Measurements from ENCODE around the gene MACO1.

Gene MACO1

GRCh38 chr1:25430967-25431881, 527 bp downstream of the MACO1 start:
- Histone ChIP-seq H3K27ac (ENCODE audit: low read length) (no peak overlapping the region), H3K27me3 (replicated peaks; ENCODE audit: insufficient read depth, low read length) (no peaks in the 10 kb centered on the region), H3K4me2 (ENCODE audit: low read depth, low read length) (peak overlapping the region; percentile 82), H2AFZ (ENCODE audit: low read length) (peak overlapping the region; percentile 79), H3K4me1 (ENCODE audit: low read length) (peaks cover 18% of the 10 kb centered on the region), H3K9ac (ENCODE audit: low read length) (peak overlapping the region; percentile 61; the same call in 1 of the 2 replicates), H3K9me2 (replicated peaks; ENCODE audit: insufficient read depth, low read length) (no peaks in the 10 kb centered on the region), H3F3A (ENCODE audit: insufficient read depth, low read length) (peaks cover 12% of the 10 kb centered on the region; the same call in 1 of the 2 replicates), H4K20me1 (ENCODE audit: insufficient read depth, low read length) (no peaks in the 10 kb centered on the region), H3K9me3 (replicated peaks; ENCODE audit: insufficient read depth, low read length) (no peaks in the 10 kb centered on the region), H3K4me3 (ENCODE audit: low read length) (peak overlapping the region; percentile 82), H3K36me3 (replicated peaks; ENCODE audit: insufficient read depth, low read length) (no peaks in the 10 kb centered on the region), H3K79me2 (ENCODE audit: low read length) (peaks cover 29% of the 10 kb centered on the region)
- DNase-seq, result no peak
- TF ChIP-seq EZH2phosphoT487 (IDR thresholded peaks at IDR 0.05; ENCODE audit: low read length) (no peak), EZH2 (optimal IDR thresholded peaks at IDR 0.05; ENCODE audit: low read depth, low read length) (no peak), CTCF (IDR thresholded peaks at IDR 0.05; ENCODE audit: low read length) (no peak)

GRCh38 chr1:25431955-25432719, 1.4 kb downstream of the MACO1 start:
- Histone ChIP-seq H3K4me2 (ENCODE audit: low read depth, low read length) (peak overlapping the region; percentile 82), H3K9ac (ENCODE audit: low read length) (peak overlapping the region; percentile 59; the same call in 1 of the 2 replicates), H3K27me3 (replicated peaks; ENCODE audit: insufficient read depth, low read length) (no peaks in the 10 kb centered on the region), H3K79me2 (ENCODE audit: low read length) (peaks cover 38% of the 10 kb centered on the region), H3K9me2 (replicated peaks; ENCODE audit: insufficient read depth, low read length) (no peaks in the 10 kb centered on the region), H3K4me3 (ENCODE audit: low read length) (peak overlapping the region; percentile 71), H3K4me1 (ENCODE audit: low read length) (peaks cover 22% of the 10 kb centered on the region), H3K27ac (ENCODE audit: low read length) (no peak overlapping the region), H3K9me3 (replicated peaks; ENCODE audit: insufficient read depth, low read length) (no peaks in the 10 kb centered on the region), H2AFZ (ENCODE audit: low read length) (0 out of 2 replicates have a peak overlapping the region, but pooled peaks have one; percentile 32), H3F3A (ENCODE audit: insufficient read depth, low read length) (peaks cover 12% of the 10 kb centered on the region; the same call in 1 of the 2 replicates), H4K20me1 (ENCODE audit: insufficient read depth, low read length) (no peaks in the 10 kb centered on the region), H3K36me3 (replicated peaks; ENCODE audit: insufficient read depth, low read length) (no peaks in the 10 kb centered on the region)
- DNase-seq, result no peak
- TF ChIP-seq EZH2 (optimal IDR thresholded peaks at IDR 0.05; ENCODE audit: low read depth, low read length) (no peak), EZH2phosphoT487 (IDR thresholded peaks at IDR 0.05; ENCODE audit: low read length) (no peak), CTCF (IDR thresholded peaks at IDR 0.05; ENCODE audit: low read length) (no peak)

DNA sequence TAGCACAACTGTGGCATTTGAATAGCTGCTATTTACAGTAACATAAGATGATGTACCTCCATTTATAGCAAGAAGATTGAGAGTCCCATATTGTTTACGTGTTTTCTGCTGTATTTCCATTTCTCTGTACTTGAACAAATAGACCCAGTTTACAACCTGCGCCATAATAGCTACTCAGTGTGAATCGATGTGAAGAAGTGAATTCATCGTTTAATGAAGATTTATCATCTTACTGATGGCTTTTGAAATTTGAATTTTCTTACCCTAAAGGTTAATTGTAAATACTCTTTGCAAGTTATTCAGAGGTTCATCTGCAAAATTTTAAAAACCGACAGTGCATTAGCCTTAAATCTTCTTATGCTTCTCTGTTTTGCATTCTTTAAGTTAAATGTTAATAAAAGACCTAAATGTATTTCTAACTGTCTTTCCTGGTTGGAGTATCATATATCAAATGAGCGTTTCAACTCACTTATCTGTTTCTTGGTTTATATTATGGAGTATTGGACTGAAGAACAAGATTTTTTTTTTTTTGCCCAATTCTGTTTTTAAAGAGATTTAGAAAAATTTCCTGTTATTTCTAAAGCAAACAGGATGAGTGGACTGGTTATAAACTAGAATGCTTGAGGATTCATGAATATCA, 2.2 kb downstream of the MACO1 start:
- H3F3A ChIP-seq (ENCODE audit: insufficient read depth, low read length), result peaks cover 12% of the 10 kb centered on the region; the same call in 1 of the 2 replicates
- H3K27ac ChIP-seq (ENCODE audit: low read length), result no peak overlapping the region
- H3K79me2 ChIP-seq (ENCODE audit: low read length), result peaks cover 46% of the 10 kb centered on the region
- no peak for DNase-seq
- H3K9me3 ChIP-seq (replicated peaks; ENCODE audit: insufficient read depth, low read length), result no peaks in the 10 kb centered on the region
- H3K4me2 ChIP-seq (ENCODE audit: low read depth, low read length), result peak overlapping the region; percentile 82; the same call in 1 of the 2 replicates
- no peak for TF ChIP-seq EZH2 (optimal IDR thresholded peaks at IDR 0.05; ENCODE audit: low read depth, low read length)
- no peak for TF ChIP-seq CTCF (IDR thresholded peaks at IDR 0.05; ENCODE audit: low read length)
- TF ChIP-seq EZH2phosphoT487 (IDR thresholded peaks at IDR 0.05; ENCODE audit: low read length), result no peak
- H3K4me3 ChIP-seq (ENCODE audit: low read length), result no peak overlapping the region
- no peak overlapping the region for H2AFZ ChIP-seq (ENCODE audit: low read length)
- H3K36me3 ChIP-seq (replicated peaks; ENCODE audit: insufficient read depth, low read length), result no peaks in the 10 kb centered on the region
- H3K9ac ChIP-seq (ENCODE audit: low read length), result no peak overlapping the region
- H3K27me3 ChIP-seq (replicated peaks; ENCODE audit: insufficient read depth, low read length), result no peaks in the 10 kb centered on the region
- H3K9me2 ChIP-seq (replicated peaks; ENCODE audit: insufficient read depth, low read length), result no peaks in the 10 kb centered on the region
- peaks cover 22% of the 10 kb centered on the region for H3K4me1 ChIP-seq (ENCODE audit: low read length)
- no peaks in the 10 kb centered on the region for H4K20me1 ChIP-seq (ENCODE audit: insufficient read depth, low read length)

All from MM.1S (cell line).